Endothelial cell of umbilical vein (primary cell): ENCODE results near the gene CEACAM4. TPM values are rescaled to one million over a fixed set of nuclear protein-coding genes. Genes with fewer than 3 reads are reported as not detected.

Source experiments
- BruUV-seq: library from RNA; stranded (reverse); fragments of 400-500 nt; replicated peaks from 2 replicates; lab custom pipeline; 2021; lab: Mats Ljungman, UMichigan
- CTCF ChIA-PET: fragments of 300-600, 350-600 bp; sonication (Branson Sonifier 250); formaldehyde crosslinking; loops from one replicate; lab custom pipeline; 2021; ENCODE audit warnings: antibody characterized with exemption, inconsistent platforms; lab: Charles Lee
- POLR2A ChIA-PET: fragments of 300-600, 350-600 bp; sonication (Branson Sonifier 250); formaldehyde crosslinking; loops from one replicate; lab custom pipeline; 2021; ENCODE audit warnings: antibody characterized with exemption, inconsistent platforms; lab: Charles Lee
- DNase-seq: peaks from one replicate; pipeline ENCODE4 v3.0.0-alpha.2; 2011; ENCODE audit warnings: low read depth, low spot score
- FAIRE-seq: peaks from 2 replicates; lab custom pipeline; 2011; peaks lifted over from hg19 to GRCh38; lab: Jason Lieb, UNC
- H2AFZ ChIP-seq: 2 replicates; pipeline ENCODE4 v1.6.0; 2012; ENCODE audit warnings: low read depth, low read length, control low read depth, inconsistent platforms
- H3K27ac ChIP-seq: 2 replicates; pipeline ENCODE4 v1.5.1; 2011; ENCODE audit warnings: low read depth, mild to moderate bottlenecking, control low read depth, low read length, moderate library complexity; ENCODE audit not compliant: insufficient read depth
- H3K27me3 ChIP-seq, 2 experiments: 2 replicates each; pipeline versions ENCODE4 v1.6.0 to v1.6.1; 2011; ENCODE audit warnings: low read length in 2 of 2, mixed read lengths in 1 of 2; ENCODE audit not compliant: control insufficient read depth in 2 of 2, insufficient read depth in 2 of 2
- H3K36me3 ChIP-seq, 2 experiments: 2 replicates in 1 of 2; 3 replicates in 1 of 2; pipeline ENCODE4 v1.5.1; 2011; ENCODE audit warnings: low read length in 2 of 2, mild to moderate bottlenecking in 1 of 2, moderate library complexity in 1 of 2; ENCODE audit not compliant: control insufficient read depth in 2 of 2, insufficient read depth in 2 of 2; ENCODE audit errors: extremely low read depth in 1 of 2
- H3K4me1 ChIP-seq: 3 replicates; pipeline ENCODE4 v1.5.1; 2011; ENCODE audit warnings: mild to moderate bottlenecking, low read length; ENCODE audit not compliant: control insufficient read depth, insufficient read depth; ENCODE audit errors: extremely low read depth
- H3K4me2 ChIP-seq: 2 replicates; pipeline ENCODE4 v1.6.1; 2011; ENCODE audit warnings: low read length, control low read depth, mixed read lengths; ENCODE audit not compliant: insufficient read depth
- H3K4me3 ChIP-seq, 3 experiments: fragments of 200-600 bp in 1 of 3; sonication (generic), shearing (Covaris generic) in 1 of 3; replicated peaks in 1 of 3; 2 replicates each; pipeline ENCODE4 v1.5.1; 2011 to 2016; ENCODE audit warnings: control low read depth in 3 of 3, low read length in 3 of 3, mild to moderate bottlenecking in 2 of 3, inconsistent platforms in 1 of 3, low read depth in 1 of 3, moderate library complexity in 1 of 3; ENCODE audit not compliant: insufficient read depth in 1 of 3
- H3K79me2 ChIP-seq: 2 replicates; pipeline ENCODE4 v1.6.0; 2012; ENCODE audit warnings: low read length, inconsistent platforms; ENCODE audit not compliant: control insufficient read depth, insufficient read depth
- H3K9ac ChIP-seq: replicated peaks from 2 replicates; pipeline ENCODE3; 2011; ENCODE audit warnings: low read length, control low read depth; ENCODE audit not compliant: insufficient read depth; ENCODE audit errors: extremely low read depth
- H3K9me1 ChIP-seq: replicated peaks from 3 replicates; pipeline ENCODE4 v1.6.0; 2011; ENCODE audit warnings: mild to moderate bottlenecking, low read length; ENCODE audit not compliant: control insufficient read depth, insufficient read depth; ENCODE audit errors: extremely low read depth
- H3K9me3 ChIP-seq: replicated peaks from 2 replicates; pipeline ENCODE4 v1.5.1; 2012; ENCODE audit warnings: low read length, inconsistent platforms; ENCODE audit not compliant: control insufficient read depth, insufficient read depth
- H4K20me1 ChIP-seq: replicated peaks from 2 replicates; pipeline ENCODE3; 2011; ENCODE audit warnings: mild to moderate bottlenecking, low read length; ENCODE audit not compliant: control insufficient read depth, insufficient read depth; ENCODE audit errors: extremely low read depth
- CTCF ChIP-seq, 2 donors: IDR thresholded peaks; 1 replicate in 1 of 2; 2 replicates in 1 of 2; pipeline ENCODE4 v1.5.1; 2011; ENCODE audit warnings: low read length in 2 of 2, mild to moderate bottlenecking in 2 of 2, moderate library complexity in 2 of 2, control low read depth in 1 of 2, inconsistent platforms in 1 of 2, low read depth in 1 of 2; ENCODE audit not compliant: insufficient read depth in 1 of 2; ENCODE audit errors: extremely low read depth in 1 of 2
- EZH2 ChIP-seq: IDR thresholded peaks from 2 replicates; pipeline ENCODE4 v1.6.1; 2012; ENCODE audit warnings: borderline replicate concordance, low read depth, mild to moderate bottlenecking, moderate library complexity, low read length, inconsistent platforms; ENCODE audit not compliant: severe bottlenecking
- FOS ChIP-seq: IDR thresholded peaks from 2 replicates; pipeline ENCODE4 v1.6.1; 2011; ENCODE audit warnings: mild to moderate bottlenecking, low read length, moderate library complexity, borderline replicate concordance; ENCODE audit not compliant: insufficient read depth
- GATA2 ChIP-seq: IDR thresholded peaks from 2 replicates; pipeline ENCODE4 v1.7.0; 2011; ENCODE audit warnings: low read depth, mild to moderate bottlenecking, moderate library complexity, mixed read lengths, low read length; ENCODE audit not compliant: insufficient read length, insufficient read depth
- JUN ChIP-seq: IDR thresholded peaks from 2 replicates; pipeline ENCODE4 v1.6.1; 2011; ENCODE audit warnings: borderline replicate concordance, low read depth; ENCODE audit not compliant: insufficient read length, insufficient read depth
- MAX ChIP-seq: IDR thresholded peaks from 2 replicates; pipeline ENCODE4 v1.6.1; 2011; ENCODE audit not compliant: insufficient read depth, insufficient read length
- MYC ChIP-seq: IDR thresholded peaks from one replicate; pipeline ENCODE4 v1.6.1; 2011; ENCODE audit warnings: mild to moderate bottlenecking, low read depth, low read length
- POLR2A ChIP-seq: IDR thresholded peaks from 2 replicates; pipeline ENCODE4 v1.6.1; 2012; ENCODE audit warnings: low read depth, mild to moderate bottlenecking, control low read depth, low read length
- POLR2AphosphoS5 ChIP-seq: IDR thresholded peaks from 2 replicates; pipeline ENCODE4 v1.6.1; 2012; ENCODE audit warnings: low read depth, mild to moderate bottlenecking, control low read depth, low read length, moderate library complexity; ENCODE audit not compliant: insufficient read depth
- dilution Hi-C: fragments of 300-500 bp; cut with MboI; formaldehyde crosslinking; loops from one replicate; pipeline ENCODE4 v1.15.0; 2019; ENCODE audit warnings: low sequenced_read_pairs; ENCODE audit not compliant: extremely low pct_ligation_motif_present
- intact Hi-C: fragments of 100-400 bp; cut with micrococcal nuclease; formaldehyde crosslinking; loops from one replicate; pipeline ENCODE4 v1.10.0; 2022
- polyA plus RNA-seq, 4 experiments: library from polyadenylated mRNA; depleted of rRNA in 3 of 4; stranded (reverse) in 3 of 4; unstranded in 1 of 4; fragments of >200 nt; gene quantifications; 2 replicates each; pipeline versions ENCODE4 v1.2.1 to v1.2.3, GENCODE V29; 2011 to 2012; ENCODE audit warnings: missing spikeins in 1 of 4
- total RNA-seq: library from RNA; stranded (reverse); gene quantifications from 2 replicates; pipeline ENCODE4 v1.2.3, GENCODE V29; 2021

Gene CEACAM4
- total and polyA plus RNA-seq, 2 donors (not counting 3 experiments of a cell fraction or from before 2014, with no cell fraction given), result not detected

GRCh38 chr19:41607668-41608067 is 19.2 kb downstream of the CEACAM4 start:
- no peaks in the 10 kb centered on the region for H3K4me1 ChIP-seq
- no peaks in the 10 kb centered on the region for H4K20me1 ChIP-seq
- FAIRE-seq, result no peak
- H3K27me3 ChIP-seq, result peaks cover 9% of the 10 kb centered on the region in 2 experiments
- H3K4me2 ChIP-seq, result no peak overlapping the region
- H3K9me3 ChIP-seq, result no peaks in the 10 kb centered on the region
- no peak overlapping the region for H3K4me3 ChIP-seq
- H3K9me1 ChIP-seq, result no peaks in the 10 kb centered on the region
- no peaks in the 10 kb centered on the region for H3K79me2 ChIP-seq
- H3K27ac ChIP-seq, result no peak overlapping the region
- dilution Hi-C loops, result no loop called here
- H3K36me3 ChIP-seq, result no peaks in the 10 kb centered on the region
- no peak for DNase-seq
- ChIA-PET POLR2A (no interaction called here), CTCF (interaction anchor here (0.8 kb wide), 1 partner anchor 34 kb away, joined by 3 read pairs; no protein-coding TSS in a partner anchor)
- TF ChIP-seq FOS (no peak), EZH2 (no peak), GATA2 (no peak), POLR2A (no peak), JUN (no peak), CTCF (IDR thresholded peaks at IDR 0.05; ENCODE audit: extremely low read depth in 1 of 2, insufficient read depth in 1 of 2, low read depth in 1 of 2, low read length in 2 of 2) (no peak), MAX (no peak), POLR2AphosphoS5 (no peak), MYC (no peak)
- BruUV-seq, result no TSS peak
- H3K9ac ChIP-seq, result no peak overlapping the region
- intact Hi-C loops, result no loop called here
- no peak overlapping the region for H2AFZ ChIP-seq
